ENCODE data around the gene SLAIN2.

DNA sequence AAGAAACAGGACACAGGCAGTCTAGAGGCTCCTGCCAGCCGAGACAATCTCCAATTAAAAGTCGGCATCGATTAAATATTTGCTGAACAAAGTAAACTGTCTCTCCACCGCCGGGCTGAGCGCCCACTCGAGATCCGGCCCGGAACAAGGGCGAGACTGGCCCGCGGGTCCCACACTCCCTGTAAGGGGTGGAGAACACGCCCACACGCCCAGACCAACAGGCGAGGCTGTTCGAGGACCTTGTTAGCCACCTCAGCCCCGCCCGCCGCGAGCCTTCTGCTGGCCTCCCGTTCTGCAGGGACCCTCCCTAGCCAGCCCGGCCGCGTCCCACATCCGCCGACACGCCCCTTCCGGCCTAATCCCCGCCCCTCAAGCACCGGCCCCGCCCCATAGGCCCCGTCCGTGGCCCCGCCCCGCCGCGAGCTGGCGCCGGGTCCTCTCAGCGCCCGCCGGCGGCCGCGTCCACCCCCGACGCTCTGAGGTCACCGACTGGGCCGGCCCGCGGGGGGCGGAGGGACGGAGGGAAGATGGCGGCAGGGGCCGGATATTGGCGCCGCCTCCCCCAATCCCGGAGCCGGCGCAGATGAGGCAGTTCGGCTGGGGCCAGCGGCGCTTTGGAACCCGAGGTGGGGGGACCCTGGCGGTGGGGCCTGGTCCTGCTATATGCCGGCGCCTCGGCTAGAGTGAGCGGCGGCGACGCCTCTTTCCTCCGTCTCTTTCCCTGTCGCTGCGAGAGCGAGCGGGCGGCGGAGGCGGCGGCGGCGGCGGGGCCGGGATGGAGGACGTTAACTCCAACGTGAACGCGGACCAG, at the start of gene SLAIN2:
- TF ChIP-seq, protein P1, sequence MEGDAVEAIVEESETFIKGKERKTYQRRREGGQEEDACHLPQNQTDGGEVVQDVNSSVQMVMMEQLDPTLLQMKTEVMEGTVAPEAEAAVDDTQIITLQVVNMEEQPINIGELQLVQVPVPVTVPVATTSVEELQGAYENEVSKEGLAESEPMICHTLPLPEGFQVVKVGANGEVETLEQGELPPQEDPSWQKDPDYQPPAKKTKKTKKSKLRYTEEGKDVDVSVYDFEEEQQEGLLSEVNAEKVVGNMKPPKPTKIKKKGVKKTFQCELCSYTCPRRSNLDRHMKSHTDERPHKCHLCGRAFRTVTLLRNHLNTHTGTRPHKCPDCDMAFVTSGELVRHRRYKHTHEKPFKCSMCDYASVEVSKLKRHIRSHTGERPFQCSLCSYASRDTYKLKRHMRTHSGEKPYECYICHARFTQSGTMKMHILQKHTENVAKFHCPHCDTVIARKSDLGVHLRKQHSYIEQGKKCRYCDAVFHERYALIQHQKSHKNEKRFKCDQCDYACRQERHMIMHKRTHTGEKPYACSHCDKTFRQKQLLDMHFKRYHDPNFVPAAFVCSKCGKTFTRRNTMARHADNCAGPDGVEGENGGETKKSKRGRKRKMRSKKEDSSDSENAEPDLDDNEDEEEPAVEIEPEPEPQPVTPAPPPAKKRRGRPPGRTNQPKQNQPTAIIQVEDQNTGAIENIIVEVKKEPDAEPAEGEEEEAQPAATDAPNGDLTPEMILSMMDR (conservative IDR thresholded peaks at IDR 0.05; ENCODE audit: low read depth, low read length), result no peak
- no peak for TF ChIP-seq EZH2phosphoT487 (IDR thresholded peaks at IDR 0.05; ENCODE audit: borderline replicate concordance, low read length)
